ENCODE data around the gene SLC28A1. TPM values are rescaled to one million over a fixed set of nuclear protein-coding genes. Genes with fewer than 3 reads are reported as not detected.
A peak's percentile ranks its signal among the peaks of the same experiment; 100 is the strongest.

The SLC28A1 gene
- total RNA-seq, 1 experiment from 2014 or later = 0.13 TPM

GRCh38 chr15:84856731-84857417 is 27.6 kb upstream of the SLC28A1 start:
- Mint-ChIP-seq H3K4me3 (no peak overlapping the region), H3K36me3 (ENCODE audit: insufficient read depth in 1 of 3, low read depth in 3 of 3) (peaks cover 0 to 18% (median 7%) of the 10 kb centered on the region in 3 experiments; a peak in 5 of 7 replicates), H3K9me3 (no peaks in the 10 kb centered on the region), H3K27me3 (ENCODE audit: low read depth) (no peaks in the 10 kb centered on the region), H3K4me1 (no peaks in the 10 kb centered on the region), H3K27ac (peak overlapping the region in 1 of 3 experiments; percentile 53; a peak in 2 of 7 replicates)
- Histone ChIP-seq H3K79me2 (ENCODE audit: insufficient read depth, low read length) (no peaks in the 10 kb centered on the region), H3K9me3 (ENCODE audit: control insufficient read depth, low read depth, low read length) (no peaks in the 10 kb centered on the region), H2BK12ac (ENCODE audit: insufficient read length, low read depth, low read length) (no peak overlapping the region), H2BK15ac (ENCODE audit: low read depth, low read length) (no peak overlapping the region), H3K4ac (ENCODE audit: low read depth, low read length) (no peak overlapping the region), H4K8ac (replicated peaks; ENCODE audit: insufficient read length, low read depth, low read length) (no peak overlapping the region), H2AFZ (ENCODE audit: low read length) (no peak overlapping the region), H3T11ph (ENCODE audit: low read length) (no peak overlapping the region), H4K5ac (ENCODE audit: insufficient read length, low read depth, low read length) (no peak overlapping the region), H3K79me1 (ENCODE audit: insufficient read depth, low read depth, low read length, poor library complexity, severe bottlenecking) (no peaks in the 10 kb centered on the region), H2BK5ac (ENCODE audit: insufficient read length, low read length) (no peak overlapping the region), H2BK120ac (ENCODE audit: low read depth, low read length, poor library complexity, severe bottlenecking) (no peak overlapping the region), H3K23me2 (ENCODE audit: insufficient read length, low read depth, low read length, poor library complexity, severe bottlenecking) (no peaks in the 10 kb centered on the region), H3K4me2 (ENCODE audit: insufficient read depth, insufficient read length, low read length) (no peak overlapping the region), H2AK5ac (ENCODE audit: insufficient read length, low read length) (no peak overlapping the region), H4K91ac (ENCODE audit: insufficient read length, low read depth, low read length) (no peak overlapping the region), H3K27me3 (ENCODE audit: insufficient read depth, low read length) (no peaks in the 10 kb centered on the region), H3K4me1 (ENCODE audit: insufficient read depth, low read length) (no peaks in the 10 kb centered on the region), H3K18ac (ENCODE audit: insufficient read length, low read depth, low read length) (no peak overlapping the region), H3K56ac (ENCODE audit: insufficient read length, low read depth, low read length) (no peak overlapping the region), H3K23ac (ENCODE audit: insufficient read length, low read depth, low read length) (no peak overlapping the region), H4K20me1 (ENCODE audit: control insufficient read depth, insufficient read depth, insufficient read length) (no peaks in the 10 kb centered on the region), H3K9ac (ENCODE audit: extremely low read depth, insufficient read length, low read length) (no peak overlapping the region), H3K14ac (ENCODE audit: insufficient read depth, low read length) (no peak overlapping the region), H2BK20ac (ENCODE audit: low read depth, low read length, poor library complexity, severe bottlenecking) (no peak overlapping the region), H3K27ac (ENCODE audit: insufficient read length, low read depth, low read length) (no peak overlapping the region)
- no peak for TF ChIP-seq CTCF (conservative IDR thresholded peaks at IDR 0.05)
- DNase-seq = no peak
- WGBS (ENCODE audit: extremely low coverage, insufficient read length, low lambda C conversion rate) = no CpG with 5 or more reads among the region's 16 CpGs

Measured in H9 (cell line).